ENCODE results near the gene KRT73. TPM values are rescaled to one million over a fixed set of nuclear protein-coding genes. Genes with fewer than 3 reads are reported as not detected.

The KRT73 gene
- total RNA-seq, 6 donors from 2014 or later, result 0.15 to 0.55 TPM; not detected in 4

DNA sequence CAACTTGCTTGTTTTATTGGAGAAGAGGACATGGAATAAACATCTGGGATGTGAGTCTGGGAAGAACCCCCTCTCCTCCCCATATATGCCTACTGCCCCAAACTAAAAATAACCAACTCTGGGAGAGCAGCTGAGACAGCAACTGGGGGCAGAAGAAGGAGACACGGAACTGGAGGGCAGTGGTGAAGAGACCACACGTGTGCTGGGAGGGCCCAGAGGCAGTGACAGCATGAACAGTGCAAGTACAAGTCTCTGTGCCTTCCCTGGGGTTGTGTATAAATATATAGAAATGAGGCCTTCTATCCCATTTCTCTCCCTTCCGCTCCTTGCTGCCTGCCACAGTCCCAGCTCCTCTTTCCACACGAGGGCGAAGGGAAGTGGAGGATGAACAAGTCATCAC lies 4.0 kb upstream of the KRT73 start:
- no peak for DNase-seq
- no peaks in the 10 kb centered on the region for H3K36me3 ChIP-seq
- TF ChIP-seq CTCF (IDR thresholded peaks at IDR 0.05) (no peak), EP300 (IDR thresholded peaks at IDR 0.05) (no peak), POLR2AphosphoS5 (IDR thresholded peaks at IDR 0.05) (no peak), POLR2A (IDR thresholded peaks at IDR 0.05) (no peak)
- no peaks in the 10 kb centered on the region for H3K4me1 ChIP-seq
- no peak overlapping the region for H3K27ac ChIP-seq
- H3K4me3 ChIP-seq, result no peak overlapping the region
- ATAC-seq (ENCODE audit: low FRiP score in 2 of 2), result no peak
- peaks cover 0 to 9% (median 0%) of the 10 kb centered on the region in 4 donors for H3K9me3 ChIP-seq
- 87 to 91% methylated on average over 5 of the region's 5 CpGs for WGBS, 2 donors
- H3K27me3 ChIP-seq, result no peaks in the 10 kb centered on the region

DNA sequence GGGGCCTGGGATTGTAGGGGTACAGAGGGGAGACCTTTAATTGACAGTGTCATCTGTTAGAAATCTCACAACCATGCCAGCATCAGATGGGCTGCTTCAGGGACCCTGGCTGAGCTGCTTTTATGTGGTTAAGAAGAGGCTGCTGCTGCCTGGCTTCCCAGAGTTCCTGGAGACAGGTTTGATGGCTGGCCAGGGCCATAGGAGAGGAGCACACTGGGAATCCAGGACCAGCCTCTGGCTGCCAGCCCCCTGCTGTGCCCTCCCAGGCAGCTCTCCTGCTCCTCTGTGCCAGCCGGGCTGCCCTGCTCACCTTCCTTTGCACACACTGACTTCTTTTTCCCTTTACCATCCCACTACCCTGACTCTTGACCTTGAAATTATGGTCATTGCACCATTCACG lies 507 bp upstream of the KRT73 start:
- Histone ChIP-seq H3K27me3 (no peaks in the 10 kb centered on the region), H3K4me1 (no peaks in the 10 kb centered on the region), H3K27ac (no peak overlapping the region), H3K4me3 (no peak overlapping the region), H3K36me3 (no peaks in the 10 kb centered on the region), H3K9me3 (peaks cover 0 to 5% (median 0%) of the 10 kb centered on the region in 4 donors)
- TF ChIP-seq EP300 (IDR thresholded peaks at IDR 0.05) (no peak), POLR2A (IDR thresholded peaks at IDR 0.05) (no peak), POLR2AphosphoS5 (IDR thresholded peaks at IDR 0.05) (no peak), CTCF (IDR thresholded peaks at IDR 0.05) (no peak)
- ATAC-seq (ENCODE audit: low FRiP score in 2 of 2), result no peak
- DNase-seq, result no peak
- 80 to 86% methylated on average over 2 of the region's 2 CpGs for WGBS, 2 donors

GRCh38 chr12:52617403-52617785 lies 965 bp downstream of the KRT73 start:
- TF ChIP-seq CTCF (IDR thresholded peaks at IDR 0.05) (no peak), POLR2AphosphoS5 (IDR thresholded peaks at IDR 0.05) (no peak), POLR2A (IDR thresholded peaks at IDR 0.05) (no peak), EP300 (IDR thresholded peaks at IDR 0.05) (no peak)
- 85 to 87% methylated on average over 7 of the region's 7 CpGs for WGBS, 2 donors

DNA sequence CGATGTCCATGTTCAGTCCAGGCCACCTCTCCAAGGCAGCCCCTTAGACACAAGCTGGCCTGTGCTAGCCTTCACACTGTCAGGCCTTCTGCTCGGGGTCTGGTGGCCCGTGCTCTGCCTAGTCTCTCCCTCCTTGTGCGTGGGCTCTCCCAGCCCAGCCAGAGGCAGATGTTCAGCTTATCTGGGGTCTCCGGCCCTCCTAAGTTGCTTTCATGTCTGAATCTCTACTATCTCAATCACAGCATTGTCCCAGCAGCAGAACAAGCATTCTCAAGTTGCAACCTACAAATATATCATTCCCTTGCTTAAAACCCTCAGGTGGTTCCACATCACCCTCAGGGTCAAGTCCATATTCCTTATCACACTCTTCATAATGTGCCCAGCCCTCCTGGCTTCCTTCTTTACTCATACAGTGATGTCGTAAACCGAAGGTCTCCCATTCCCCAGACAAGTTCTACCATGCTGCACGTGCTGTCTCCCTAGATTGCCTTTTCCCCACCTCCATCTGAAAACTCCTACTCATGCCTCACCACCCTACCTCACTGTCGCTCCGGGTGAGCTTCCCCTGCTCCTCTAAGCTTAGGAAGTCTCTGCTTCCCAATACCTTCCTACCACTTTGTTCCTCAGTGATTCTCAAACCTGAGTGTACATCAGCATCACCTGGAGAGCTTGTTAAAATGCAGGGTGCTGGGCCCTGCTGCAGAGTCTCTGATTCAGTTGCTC lies 1.5 kb downstream of the KRT73 start:
- H3K27me3 ChIP-seq, result no peaks in the 10 kb centered on the region
- no peak overlapping the region for H3K27ac ChIP-seq
- DNase-seq (no peak), ATAC-seq (ENCODE audit: low FRiP score in 2 of 2) (no peak)
- no peaks in the 10 kb centered on the region for H3K36me3 ChIP-seq
- TF ChIP-seq POLR2AphosphoS5 (IDR thresholded peaks at IDR 0.05), result no peak
- no peak for TF ChIP-seq POLR2A (IDR thresholded peaks at IDR 0.05)
- no peak for TF ChIP-seq CTCF (IDR thresholded peaks at IDR 0.05)
- no peak for TF ChIP-seq EP300 (IDR thresholded peaks at IDR 0.05)
- 83 to 84% methylated on average over 10 of the region's 10 CpGs for WGBS, 2 donors
- no peak overlapping the region for H3K4me3 ChIP-seq
- H3K9me3 ChIP-seq, result no peaks in the 10 kb centered on the region
- no peaks in the 10 kb centered on the region for H3K4me1 ChIP-seq

More at GRCh38 chr12:52617403-52617785, 965 bp downstream of the KRT73 start:
- H3K36me3 ChIP-seq, result no peaks in the 10 kb centered on the region
- H3K27me3 ChIP-seq, result no peaks in the 10 kb centered on the region
- DNase-seq (no peak), ATAC-seq (ENCODE audit: low FRiP score in 2 of 2) (no peak)
- H3K27ac ChIP-seq, result no peak overlapping the region
- no peaks in the 10 kb centered on the region for H3K4me1 ChIP-seq
- no peak overlapping the region for H3K4me3 ChIP-seq
- H3K9me3 ChIP-seq, result no peaks in the 10 kb centered on the region

GRCh38 chr12:52615912-52616311 lies 2.4 kb downstream of the KRT73 start:
- no peak overlapping the region for H3K27ac ChIP-seq
- WGBS, 2 donors, result 83 to 88% methylated on average over 8 to 9 of the region's 9 CpGs
- H3K4me1 ChIP-seq, result no peaks in the 10 kb centered on the region
- H3K4me3 ChIP-seq, result no peak overlapping the region
- no peaks in the 10 kb centered on the region for H3K36me3 ChIP-seq
- TF ChIP-seq POLR2A (IDR thresholded peaks at IDR 0.05), result no peak
- TF ChIP-seq EP300 (IDR thresholded peaks at IDR 0.05), result no peak
- TF ChIP-seq POLR2AphosphoS5 (IDR thresholded peaks at IDR 0.05), result no peak
- TF ChIP-seq CTCF (IDR thresholded peaks at IDR 0.05), result no peak
- ATAC-seq (ENCODE audit: low FRiP score in 2 of 2) (no peak), DNase-seq (no peak)
- H3K9me3 ChIP-seq, result no peaks in the 10 kb centered on the region
- H3K27me3 ChIP-seq, result no peaks in the 10 kb centered on the region
